T-helper 1 cell (primary cell): ENCODE data around the gene HNRNPA1.
"Not testable (repeated sequence)": the region's sequence is repeated elsewhere in the genome, so short reads cannot be mapped to it uniquely, and the experiment has no call there.

Source experiments
- DNase-seq, 5 donors: peaks; one replicate each; pipeline ENCODE4 v3.0.0-alpha.2; 2012 to 2020

Gene HNRNPA1

GRCh38 chr12:54276368-54276767 is 4.2 kb upstream of the HNRNPA1 start:
- DNase-seq = no peak

- no peak for DNase-seq
Observed at GRCh38 chr12:54277823-54278276, 2.7 kb upstream of the HNRNPA1 start.

GRCh38 chr12:54279227-54279631 is 1.3 kb upstream of the HNRNPA1 start:
- DNase-seq = no peak

- DNase-seq = peak; percentile 99 to 100 (median 99)
Observed at GRCh38 chr12:54279632-54280467, 676 bp upstream of the HNRNPA1 start, which contains the start of gene CBX5. Gene CBX5 (minus strand): TSS chr12:54280122. CDS start chr12:54257650, 22,472 bp downstream.

- not testable (repeated sequence) for DNase-seq
Observed at GRCh38 chr12:54281261-54281638, 724 bp downstream of the HNRNPA1 start.

GRCh38 chr12:54281694-54282093 is 1.2 kb downstream of the HNRNPA1 start:
- not testable (repeated sequence) for DNase-seq

GRCh38 chr12:54282949-54283593 is 2.5 kb downstream of the HNRNPA1 start:
- DNase-seq = no peak

GRCh38 chr12:54284070-54284780 is 3.7 kb downstream of the HNRNPA1 start:
- not testable (repeated sequence) for DNase-seq

- DNase-seq = no peak
Observed at GRCh38 chr12:54285150-54286041, 4.9 kb downstream of the HNRNPA1 start.

GRCh38 chr12:54286042-54287030 is 5.8 kb downstream of the HNRNPA1 start:
- DNase-seq = no peak

- DNase-seq = no peak
Observed at GRCh38 chr12:54287261-54288157, 7.0 kb downstream of the HNRNPA1 start.

- DNase-seq = no peak
Observed at GRCh38 chr12:54292083-54292930, 11.8 kb downstream of the HNRNPA1 start.

GRCh38 chr12:54292931-54293241 is 12.4 kb downstream of the HNRNPA1 start:
- DNase-seq = no peak

- peak in 4 of 5 donors; percentile 18 to 55 (median 34) for DNase-seq
Observed at GRCh38 chr12:54294152-54294952, 13.8 kb downstream of the HNRNPA1 start.

- DNase-seq = no peak
Observed at GRCh38 chr12:54294953-54295566, 14.5 kb downstream of the HNRNPA1 start.

GRCh38 chr12:54296393-54297099 is 16.0 kb downstream of the HNRNPA1 start:
- no peak for DNase-seq

- DNase-seq = no peak
Observed at GRCh38 chr12:54298904-54299303, 18.4 kb downstream of the HNRNPA1 start.
